ENCODE results near the gene ZSWIM5.
"Not testable (repeated sequence)": the region's sequence is repeated elsewhere in the genome, so short reads cannot be mapped to it uniquely, and the experiment has no call there.

The ZSWIM5 gene

GRCh38 chr1:44994309-44994898 is 212.0 kb downstream of the ZSWIM5 start:
- Mint-ChIP-seq H3K4me1 (no peaks in the 10 kb centered on the region), H3K27ac (ENCODE audit: low read depth) (no peak overlapping the region), H3K27me3 (no peaks in the 10 kb centered on the region)

GRCh38 chr1:44988531-44989156 is 217.8 kb downstream of the ZSWIM5 start:
- DNase-seq (ENCODE audit: low spot score in 2 of 2) (no peak), ATAC-seq (replicated peaks; ENCODE audit: extremely low read depth, poor library complexity, severe bottlenecking) (no peak)
- Mint-ChIP-seq H3K9me3 (no peaks in the 10 kb centered on the region), H3K36me3 (ENCODE audit: insufficient read depth) (peaks cover 3% of the 10 kb centered on the region), H3K4me3 (no peak overlapping the region), H3K27me3 (no peaks in the 10 kb centered on the region), H3K27ac (ENCODE audit: low read depth) (no peak overlapping the region), H3K4me1 (peaks cover 16% of the 10 kb centered on the region)

More at GRCh38 chr1:44994309-44994898, 212.0 kb downstream of the ZSWIM5 start:
- H3K9me3 Mint-ChIP-seq: no peaks in the 10 kb centered on the region
- no peak for ATAC-seq (replicated peaks; ENCODE audit: extremely low read depth, poor library complexity, severe bottlenecking)
- DNase-seq (ENCODE audit: low spot score in 2 of 2): no peak
- H3K4me3 Mint-ChIP-seq: no peak overlapping the region
- no peaks in the 10 kb centered on the region for H3K36me3 Mint-ChIP-seq (ENCODE audit: insufficient read depth)

GRCh38 chr1:44985747-44986359 is 220.6 kb downstream of the ZSWIM5 start:
- Mint-ChIP-seq H3K4me1 (peaks cover 16% of the 10 kb centered on the region), H3K27ac (ENCODE audit: low read depth) (peak overlapping the region; percentile 85), H3K4me3 (peak overlapping the region; percentile 90), H3K9me3 (no peaks in the 10 kb centered on the region), H3K27me3 (no peaks in the 10 kb centered on the region), H3K36me3 (ENCODE audit: insufficient read depth) (peaks cover 5% of the 10 kb centered on the region)
- no peak for DNase-seq (ENCODE audit: low spot score in 2 of 2)
- ATAC-seq (replicated peaks; ENCODE audit: extremely low read depth, poor library complexity, severe bottlenecking): peak; percentile 3

GRCh38 chr1:44977372-44977771 is 229.0 kb downstream of the ZSWIM5 start:
- ATAC-seq (replicated peaks; ENCODE audit: extremely low read depth, poor library complexity, severe bottlenecking): not testable (repeated sequence)
- peaks cover 51% of the 10 kb centered on the region for H3K36me3 Mint-ChIP-seq (ENCODE audit: insufficient read depth)

GRCh38 chr1:44976252-44976651 is 230.2 kb downstream of the ZSWIM5 start:
- peaks cover 57% of the 10 kb centered on the region for H3K36me3 Mint-ChIP-seq (ENCODE audit: insufficient read depth)
- H3K9me3 Mint-ChIP-seq: no peaks in the 10 kb centered on the region
- DNase-seq (ENCODE audit: low spot score in 2 of 2): no peak
- H3K27ac Mint-ChIP-seq (ENCODE audit: low read depth): no peak overlapping the region
- no peaks in the 10 kb centered on the region for H3K4me1 Mint-ChIP-seq
- no peak overlapping the region for H3K4me3 Mint-ChIP-seq
- no peak for ATAC-seq (replicated peaks; ENCODE audit: extremely low read depth, poor library complexity, severe bottlenecking)
- H3K27me3 Mint-ChIP-seq: no peaks in the 10 kb centered on the region

More at GRCh38 chr1:44977372-44977771, 229.0 kb downstream of the ZSWIM5 start:
- H3K9me3 Mint-ChIP-seq; H3K4me1 Mint-ChIP-seq; H3K27ac Mint-ChIP-seq (ENCODE audit: low read depth); H3K27me3 Mint-ChIP-seq; H3K4me3 Mint-ChIP-seq; DNase-seq (ENCODE audit: low spot score in 2 of 2): not testable (repeated sequence)

- H3K4me1 Mint-ChIP-seq: peaks cover 5% of the 10 kb centered on the region
- no peak for ATAC-seq (replicated peaks; ENCODE audit: extremely low read depth, poor library complexity, severe bottlenecking)
- no peaks in the 10 kb centered on the region for H3K9me3 Mint-ChIP-seq
- peaks cover 44% of the 10 kb centered on the region for H3K36me3 Mint-ChIP-seq (ENCODE audit: insufficient read depth)
- no peak overlapping the region for H3K4me3 Mint-ChIP-seq
- no peak for DNase-seq (ENCODE audit: low spot score in 2 of 2)
- H3K27me3 Mint-ChIP-seq: no peaks in the 10 kb centered on the region
- H3K27ac Mint-ChIP-seq (ENCODE audit: low read depth): no peak overlapping the region
Observed at GRCh38 chr1:44973645-44974044, 232.8 kb downstream of the ZSWIM5 start.

- ATAC-seq (replicated peaks; ENCODE audit: extremely low read depth, poor library complexity, severe bottlenecking) (no peak), DNase-seq (ENCODE audit: low spot score in 2 of 2) (no peak)
- peaks cover 5% of the 10 kb centered on the region for H3K4me1 Mint-ChIP-seq
- H3K36me3 Mint-ChIP-seq (ENCODE audit: insufficient read depth): peaks cover 23% of the 10 kb centered on the region
- H3K4me3 Mint-ChIP-seq: no peak overlapping the region
- H3K9me3 Mint-ChIP-seq: no peaks in the 10 kb centered on the region
- no peaks in the 10 kb centered on the region for H3K27me3 Mint-ChIP-seq
- no peak overlapping the region for H3K27ac Mint-ChIP-seq (ENCODE audit: low read depth)
Observed at GRCh38 chr1:44970317-44970716, 236.1 kb downstream of the ZSWIM5 start.
